ENCODE measurements around the gene TRIM39.
"Not testable (repeated sequence)": the region's sequence is repeated elsewhere in the genome, so short reads cannot be mapped to it uniquely, and the experiment has no call there.

TRIM39 gene

DNA sequence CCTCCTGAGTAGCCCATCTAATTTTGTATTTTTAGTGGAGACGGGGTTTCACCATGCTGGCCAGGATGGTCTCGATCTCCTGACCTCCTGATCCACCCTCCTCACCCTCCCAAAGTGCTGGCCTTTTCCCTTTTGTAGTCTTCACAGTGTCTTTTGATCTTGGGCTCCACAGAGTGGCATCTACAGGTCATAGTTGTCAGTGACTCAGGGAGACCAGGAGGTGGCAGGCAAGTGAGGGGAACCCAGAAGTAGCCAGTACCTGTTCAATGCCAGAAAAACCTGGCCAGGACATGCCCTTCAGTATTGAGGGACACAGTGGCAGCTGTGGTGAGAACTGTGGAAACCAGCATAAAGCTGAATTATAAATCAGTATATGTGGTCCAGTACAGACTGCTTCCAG, 37.9 kb downstream of the TRIM39 start:
- no peak for DNase-seq (ENCODE audit: low read depth)

DNA sequence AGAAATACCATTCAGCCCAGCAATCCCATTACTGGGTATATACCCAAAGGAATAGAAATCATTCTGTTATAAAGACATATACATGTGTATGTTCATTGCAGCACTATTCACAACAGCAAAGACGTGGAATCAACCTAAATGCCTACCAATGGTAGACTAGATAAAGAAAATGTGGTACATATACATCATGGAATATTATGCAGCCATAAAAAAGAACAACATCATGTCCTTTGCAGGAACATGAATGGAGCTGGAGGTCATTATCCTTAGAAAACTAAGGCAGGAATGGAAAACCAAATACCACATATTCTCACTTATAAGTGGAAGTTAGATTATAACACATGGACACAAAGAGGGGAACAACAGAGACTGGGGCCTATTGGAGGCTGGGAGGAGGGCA, 42.6 kb downstream of the TRIM39 start:
- DNase-seq (ENCODE audit: low read depth), result not testable (repeated sequence)

DNA sequence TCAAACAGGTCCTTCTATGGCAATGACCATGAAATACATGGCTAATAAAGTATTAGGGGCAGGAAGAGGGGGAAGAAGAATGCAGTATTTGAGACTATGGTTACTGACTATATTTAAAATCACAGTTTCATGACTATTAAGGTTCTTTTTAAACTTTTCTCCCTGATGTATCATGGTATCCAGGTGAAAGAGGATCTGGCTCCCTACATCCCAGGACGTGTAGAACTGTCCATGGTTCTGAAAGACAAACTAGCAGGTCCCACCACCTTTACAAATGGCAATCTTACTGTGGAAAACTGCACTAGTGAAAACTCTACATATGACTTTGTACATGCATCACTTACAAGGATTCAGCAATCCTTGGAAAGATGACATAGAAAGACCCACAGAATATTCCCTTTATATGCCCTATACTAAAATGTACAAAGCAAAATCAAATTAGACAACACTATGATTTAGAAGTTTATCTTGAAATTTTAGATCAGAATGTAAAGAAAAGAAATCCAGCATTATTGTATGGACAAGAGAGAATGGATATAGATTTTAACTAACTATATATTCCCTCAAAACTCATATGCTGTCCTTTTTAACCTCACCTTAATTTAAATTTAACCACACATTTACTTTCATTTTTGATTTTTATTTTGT, 51.7 kb downstream of the TRIM39 start:
- DNase-seq (ENCODE audit: low read depth), result no peak

DNA sequence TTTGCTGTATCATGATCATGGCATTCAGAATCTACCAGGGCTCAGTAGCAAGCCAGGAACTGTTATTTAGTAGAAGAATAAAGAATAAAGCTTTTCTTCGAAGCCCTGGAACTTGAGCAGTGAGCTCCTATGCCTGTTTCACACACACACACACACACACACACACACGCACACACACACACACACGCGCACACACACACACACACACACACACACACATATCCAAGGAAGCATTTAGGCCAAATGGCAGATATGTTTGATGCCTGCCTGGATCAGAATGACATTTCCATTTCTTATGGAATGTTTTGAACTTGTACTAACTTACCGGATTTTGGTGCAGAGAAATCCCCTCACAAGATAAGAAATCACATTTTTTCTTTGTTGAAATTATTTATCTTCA, 53.7 kb downstream of the TRIM39 start:
- no peak for DNase-seq (ENCODE audit: low read depth)

DNA sequence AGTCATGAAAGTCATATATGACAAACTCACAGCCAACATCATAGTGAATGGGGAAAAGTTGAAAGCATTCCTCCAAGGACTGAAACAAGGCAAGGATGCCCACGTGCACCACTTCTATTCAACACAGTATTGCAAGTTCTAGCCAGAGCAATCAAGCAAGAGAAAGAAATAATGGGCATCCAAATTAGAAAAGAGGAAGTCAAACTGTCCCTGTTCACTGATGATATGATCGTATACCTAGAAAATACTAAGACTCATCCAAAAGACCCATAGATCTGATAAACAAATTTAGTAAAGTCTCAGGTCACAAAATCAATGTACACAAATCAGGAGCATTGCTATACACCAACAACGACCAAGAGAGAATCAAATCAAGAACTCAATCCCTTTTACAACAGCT, 59.4 kb downstream of the TRIM39 start:
- no peak for DNase-seq (ENCODE audit: low read depth)

DNA sequence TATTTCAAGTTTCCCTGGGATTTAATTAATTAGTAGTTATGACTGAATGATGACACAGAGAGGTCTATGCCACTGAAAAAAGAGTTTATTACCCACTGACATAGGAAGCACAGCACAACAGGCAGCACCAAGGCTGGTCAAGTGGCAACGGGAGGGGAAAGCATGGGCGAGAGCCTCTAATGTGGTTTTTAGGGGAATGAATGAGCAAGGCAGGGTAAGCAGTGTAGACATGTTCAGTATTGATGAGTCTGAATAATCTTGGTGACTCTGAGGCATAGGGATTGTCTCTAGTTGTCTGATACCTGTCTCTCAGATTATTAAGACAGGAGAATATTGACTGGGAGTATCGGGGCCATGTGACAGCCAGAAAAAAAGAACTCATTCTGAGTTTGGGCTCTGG, 64.5 kb downstream of the TRIM39 start:
- no peak for DNase-seq (ENCODE audit: low read depth)
